Tibial artery (tissue), 4 donors: ENCODE data around the gene OGG1.

Source experiments
- DNase-seq, 2 donors: peaks; one replicate each; pipeline ENCODE4 v3.0.0-alpha.2; 2019
- H3K27ac ChIP-seq, 2 donors: fragments of 200-600 bp; sonication (generic) in 1 of 2; 1 replicate in 1 of 2; 2 replicates in 1 of 2; pipeline ENCODE4 v1.5.1; 2018 to 2019; ENCODE audit warnings: mild to moderate bottlenecking in 1 of 2
- H3K27me3 ChIP-seq, 2 donors: fragments of 200-600 bp; sonication (generic) in 1 of 2; one replicate each; pipeline versions ENCODE4 v1.5.1 to v1.6.0; 2016 to 2019
- H3K36me3 ChIP-seq, 3 donors: fragments of 200-600 bp; sonication (generic) in 2 of 3; one replicate each; pipeline ENCODE4 v1.5.1; 2016 to 2019; ENCODE audit warnings: mild to moderate bottlenecking in 2 of 3
- H3K4me1 ChIP-seq, 4 donors: fragments of 200-600 bp; sonication (generic) in 2 of 4; 1 replicate in 3 of 4; 2 replicates in 1 of 4; pipeline ENCODE4 v1.5.1; 2016 to 2019
- H3K4me3 ChIP-seq, 2 donors: fragments of 200-600 bp; sonication (generic) in 1 of 2; 1 replicate in 1 of 2; 2 replicates in 1 of 2; pipeline ENCODE4 v1.5.1; 2018 to 2019; ENCODE audit warnings: mild to moderate bottlenecking in 2 of 2
- H3K9me3 ChIP-seq, 3 donors: fragments of 200-600 bp; sonication (generic) in 1 of 3; one replicate each; pipeline ENCODE4 v1.5.1; 2016 to 2019
- CTCF ChIP-seq, 2 experiments: fragments of 200-600 bp in 1 of 2; fragments of 450-650 bp in 1 of 2; IDR thresholded peaks; one replicate each; pipeline ENCODE4 v1.5.1; 2017 to 2019; ENCODE audit warnings: antibody characterized with exemption in 2 of 2, mild to moderate bottlenecking in 1 of 2, moderate library complexity in 1 of 2
- intact Hi-C: fragments of 100-400 bp; cut with DNase I; formaldehyde crosslinking; loops from one replicate; pipeline ENCODE4 v1.15.0; 2023; ENCODE audit warnings: low total_unique reads

The OGG1 gene

DNA sequence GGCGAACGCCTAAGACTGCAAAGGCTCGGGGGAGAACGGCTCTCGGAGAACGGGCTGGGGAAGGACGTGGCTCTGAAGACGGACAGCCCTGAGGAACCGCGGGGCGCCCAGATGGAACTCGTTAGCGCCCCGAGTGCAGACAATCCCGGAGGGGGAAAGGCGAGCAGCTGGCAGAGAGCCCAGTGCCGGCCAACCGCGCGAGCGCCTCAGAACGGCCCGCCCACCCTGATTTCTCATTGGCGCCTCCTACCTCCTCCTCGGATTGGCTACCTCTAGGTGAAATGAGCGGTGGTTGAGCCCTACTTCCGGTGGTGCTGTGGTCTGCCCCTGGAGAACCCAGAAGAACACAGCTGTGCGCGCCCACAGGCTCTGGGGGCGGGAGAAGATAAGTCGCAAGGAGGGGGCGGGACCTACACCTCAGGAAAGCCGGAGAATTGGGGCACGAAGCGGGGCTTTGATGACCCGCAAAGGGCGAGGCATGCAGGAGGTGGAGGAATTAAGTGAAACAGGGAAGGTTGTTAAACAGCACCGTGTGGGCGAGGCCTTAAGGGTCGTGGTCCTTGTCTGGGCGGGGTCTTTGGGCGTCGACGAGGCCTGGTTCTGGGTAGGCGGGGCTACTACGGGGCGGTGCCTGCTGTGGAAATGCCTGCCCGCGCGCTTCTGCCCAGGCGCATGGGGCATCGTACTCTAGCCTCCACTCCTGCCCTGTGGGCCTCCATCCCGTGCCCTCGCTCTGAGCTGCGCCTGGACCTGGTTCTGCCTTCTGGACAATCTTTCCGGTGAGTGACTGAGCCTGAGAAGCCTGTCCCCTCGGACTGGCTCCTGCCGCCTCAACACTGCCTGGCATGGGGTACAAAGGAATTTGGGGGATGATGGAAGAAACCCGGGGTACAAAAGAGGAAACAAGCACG lies at the start of gene OGG1:
OGG1 (plus strand) TSS at position 308 of the 911 bp plus-strand sequence; CDS start at position 643, 335 bp downstream.
- no peaks in the 10 kb centered on the region for H3K27me3 ChIP-seq
- H3K36me3 ChIP-seq = peaks cover 34 to 72% (median 51%) of the 10 kb centered on the region in 3 donors
- DNase-seq = peak; percentile 98 to 99
- no peaks in the 10 kb centered on the region for H3K9me3 ChIP-seq
- peak within 1 kb of the TSS; percentile 79 to 91 for H3K27ac ChIP-seq
- intact Hi-C loops = no loop called here
- TF ChIP-seq CTCF (IDR thresholded peaks at IDR 0.05) = no peak
- peaks cover 0 to 30% (median 24%) of the 10 kb centered on the region in 4 donors for H3K4me1 ChIP-seq
- H3K4me3 ChIP-seq = peak within 1 kb of the TSS; percentile 58 to 82

- intact Hi-C loops = no loop called here
Measured at GRCh38 chr3:9700536-9700935, 49.2 kb upstream of the OGG1 start.

GRCh38 chr3:9701006-9701405 lies 48.7 kb upstream of the OGG1 start:
- Histone ChIP-seq H3K9me3 (no peaks in the 10 kb centered on the region), H3K36me3 (peaks cover 18 to 70% (median 66%) of the 10 kb centered on the region in 3 donors), H3K27ac (no peak overlapping the region), H3K4me1 (peaks cover 0 to 20% (median 17%) of the 10 kb centered on the region in 4 donors), H3K4me3 (no peak overlapping the region), H3K27me3 (peaks cover 0 to 20% of the 10 kb centered on the region in 2 donors)
- DNase-seq = no peak
- intact Hi-C loops = no loop called here
- TF ChIP-seq CTCF (IDR thresholded peaks at IDR 0.05) = no peak

More at GRCh38 chr3:9700536-9700935, 49.2 kb upstream of the OGG1 start:
- H3K4me3 ChIP-seq = no peak overlapping the region
- DNase-seq = no peak
- H3K27ac ChIP-seq = no peak overlapping the region
- no peaks in the 10 kb centered on the region for H3K9me3 ChIP-seq
- peaks cover 0 to 20% (median 17%) of the 10 kb centered on the region in 4 donors for H3K4me1 ChIP-seq
- peaks cover 23 to 75% (median 67%) of the 10 kb centered on the region in 3 donors for H3K36me3 ChIP-seq
- peaks cover 0 to 20% of the 10 kb centered on the region in 2 donors for H3K27me3 ChIP-seq
- TF ChIP-seq CTCF (IDR thresholded peaks at IDR 0.05) = no peak

DNA sequence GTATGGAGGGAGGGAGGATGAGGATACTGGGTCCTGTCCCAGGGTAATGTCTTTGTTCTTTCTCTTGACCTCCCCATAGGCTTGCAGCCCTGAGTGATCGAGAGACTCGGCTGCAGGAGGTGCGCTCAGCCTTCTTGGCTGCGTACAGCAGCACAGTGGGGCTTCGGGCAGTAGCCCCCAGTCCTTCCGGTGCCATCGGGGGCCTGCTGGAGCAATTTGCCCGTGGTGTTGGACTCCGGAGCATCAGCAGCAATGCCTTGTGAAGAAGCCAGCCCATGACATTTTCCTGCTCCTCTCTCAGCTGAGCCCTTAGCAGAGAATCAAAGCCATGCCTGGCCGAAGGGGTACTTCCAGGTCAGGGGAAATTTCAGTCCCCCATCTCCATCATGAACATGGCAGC lies 48.0 kb upstream of the OGG1 start:
- peaks cover 0 to 20% of the 10 kb centered on the region in 2 donors for H3K27me3 ChIP-seq
- H3K4me1 ChIP-seq = peaks cover 0 to 20% (median 17%) of the 10 kb centered on the region in 4 donors
- no peak for TF ChIP-seq CTCF (IDR thresholded peaks at IDR 0.05)
- no peak overlapping the region for H3K4me3 ChIP-seq
- H3K27ac ChIP-seq = no peak overlapping the region
- H3K36me3 ChIP-seq = peaks cover 17 to 63% (median 59%) of the 10 kb centered on the region in 3 donors
- intact Hi-C loops = no loop called here
- no peaks in the 10 kb centered on the region for H3K9me3 ChIP-seq
- no peak for DNase-seq

- peaks cover 0 to 20% of the 10 kb centered on the region in 2 donors for H3K27me3 ChIP-seq
- no peak overlapping the region for H3K27ac ChIP-seq
- H3K36me3 ChIP-seq = peaks cover 10 to 48% (median 45%) of the 10 kb centered on the region in 3 donors
- no peaks in the 10 kb centered on the region for H3K9me3 ChIP-seq
- H3K4me3 ChIP-seq = no peak overlapping the region
- intact Hi-C loops = no loop called here
- TF ChIP-seq CTCF (IDR thresholded peaks at IDR 0.05) = no peak
- peaks cover 0 to 20% (median 17%) of the 10 kb centered on the region in 4 donors for H3K4me1 ChIP-seq
- no peak for DNase-seq
Measured at GRCh38 chr3:9703240-9703639, 46.5 kb upstream of the OGG1 start.
